GM19438 (cell line): ENCODE results near the gene HIPK2.
"Not testable (repeated sequence)": the region's sequence is repeated elsewhere in the genome, so short reads cannot be mapped to it uniquely, and the experiment has no call there.

Experiments
- ATAC-seq: cut with Tn5 transposase; IDR thresholded peaks from one replicate; pipeline ENCODE4 v1.9.1; 2021; ENCODE audit warnings: low read depth; ENCODE audit not compliant: unreplicated experiment

HIPK2 gene

GRCh38 chr7:139679731-139680594 is 97.8 kb downstream of the HIPK2 start:
- ATAC-seq: no peak

- ATAC-seq: no peak
Observed at GRCh38 chr7:139676390-139676789, 101.4 kb downstream of the HIPK2 start.

- ATAC-seq: no peak
Observed at GRCh38 chr7:139675127-139676125, 102.4 kb downstream of the HIPK2 start.

- ATAC-seq: no peak
Observed at GRCh38 chr7:139674752-139675126, 103.1 kb downstream of the HIPK2 start.

DNA sequence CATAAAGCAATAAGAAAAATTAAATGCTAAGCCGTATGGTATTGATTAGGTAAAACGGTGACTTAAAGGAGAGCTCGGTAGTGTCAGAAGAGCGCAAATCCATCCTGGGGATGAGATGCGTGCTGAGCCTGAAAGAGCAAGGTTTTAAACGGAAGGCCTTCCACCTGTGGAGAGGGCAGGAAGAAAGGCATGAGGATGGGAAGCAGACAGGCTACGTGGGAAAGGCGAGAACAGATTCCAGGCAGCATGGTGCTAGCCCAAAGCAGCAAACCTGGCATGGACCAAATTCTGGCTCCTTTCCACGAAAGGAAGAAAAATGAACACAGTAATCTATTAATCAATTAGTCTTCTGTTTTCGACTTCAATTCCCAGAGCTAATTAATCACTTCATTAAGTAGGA is 103.5 kb downstream of the HIPK2 start:
- ATAC-seq: no peak

- ATAC-seq: no peak
Observed at GRCh38 chr7:139673762-139674161, 104.0 kb downstream of the HIPK2 start.

- peak; percentile 87 for ATAC-seq
Observed at GRCh38 chr7:139673230-139673629, 104.6 kb downstream of the HIPK2 start.

DNA sequence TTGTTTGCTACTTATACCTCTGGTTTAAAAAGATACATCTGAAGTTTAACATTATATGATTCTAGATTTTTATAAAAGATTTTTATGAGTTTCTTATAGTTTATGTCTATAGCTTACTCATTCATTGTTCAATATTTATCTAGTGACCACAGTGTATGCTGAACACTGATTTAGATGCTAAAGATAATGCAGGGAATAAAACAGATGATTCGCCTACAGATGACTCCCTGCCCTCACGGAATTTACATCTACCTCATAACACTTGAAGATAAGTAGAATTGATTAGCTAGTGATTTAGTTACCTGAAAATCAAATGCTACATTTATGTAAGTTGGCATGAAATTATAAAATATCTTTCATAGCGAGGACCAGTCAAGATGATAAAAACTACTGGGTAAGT is 105.8 kb downstream of the HIPK2 start:
- ATAC-seq: no peak

DNA sequence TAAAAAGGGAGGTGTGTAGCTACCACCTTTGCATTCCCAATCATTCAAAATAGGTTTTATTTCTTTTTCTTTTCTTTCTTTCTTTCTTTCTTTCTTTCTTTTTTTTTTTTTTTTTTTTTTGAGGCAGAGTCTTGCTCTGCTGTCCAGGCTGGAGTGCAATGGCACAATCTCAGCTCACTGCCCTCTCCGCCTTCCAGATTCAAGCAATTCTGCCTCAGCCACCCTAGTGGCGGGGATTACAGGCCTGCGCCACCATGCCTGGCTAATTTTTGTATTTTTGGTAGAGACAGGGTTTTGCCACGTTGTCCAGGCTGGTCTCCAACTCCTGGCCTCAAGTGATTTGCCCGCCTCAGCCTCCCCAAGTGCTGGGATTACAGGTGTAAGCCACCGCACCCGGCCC is 107.1 kb downstream of the HIPK2 start:
- not testable (repeated sequence) for ATAC-seq

GRCh38 chr7:139669106-139670061 is 108.4 kb downstream of the HIPK2 start:
- ATAC-seq: no peak

GRCh38 chr7:139667377-139667776 is 110.4 kb downstream of the HIPK2 start:
- ATAC-seq: no peak

DNA sequence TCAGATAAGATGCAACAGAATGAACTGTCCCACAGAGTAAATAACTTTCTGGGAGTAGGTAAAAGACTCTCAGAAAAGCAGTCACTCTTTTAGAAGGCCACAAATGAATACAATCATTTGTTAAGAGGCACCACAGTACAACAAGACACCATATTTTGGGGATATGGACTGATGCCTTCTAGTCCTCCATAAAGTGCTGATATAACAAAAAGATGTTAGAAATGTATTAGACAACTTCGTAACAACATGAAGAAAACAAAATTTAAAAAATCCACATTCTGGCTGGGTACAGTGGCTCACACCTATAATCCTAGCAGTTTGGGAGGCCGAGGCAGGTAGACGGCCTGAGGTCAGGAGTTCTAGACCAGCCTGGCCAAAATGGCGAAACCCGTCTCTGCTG is 111.3 kb downstream of the HIPK2 start:
- no peak for ATAC-seq

- ATAC-seq: no peak
Observed at GRCh38 chr7:139664434-139664833, 113.4 kb downstream of the HIPK2 start.

DNA sequence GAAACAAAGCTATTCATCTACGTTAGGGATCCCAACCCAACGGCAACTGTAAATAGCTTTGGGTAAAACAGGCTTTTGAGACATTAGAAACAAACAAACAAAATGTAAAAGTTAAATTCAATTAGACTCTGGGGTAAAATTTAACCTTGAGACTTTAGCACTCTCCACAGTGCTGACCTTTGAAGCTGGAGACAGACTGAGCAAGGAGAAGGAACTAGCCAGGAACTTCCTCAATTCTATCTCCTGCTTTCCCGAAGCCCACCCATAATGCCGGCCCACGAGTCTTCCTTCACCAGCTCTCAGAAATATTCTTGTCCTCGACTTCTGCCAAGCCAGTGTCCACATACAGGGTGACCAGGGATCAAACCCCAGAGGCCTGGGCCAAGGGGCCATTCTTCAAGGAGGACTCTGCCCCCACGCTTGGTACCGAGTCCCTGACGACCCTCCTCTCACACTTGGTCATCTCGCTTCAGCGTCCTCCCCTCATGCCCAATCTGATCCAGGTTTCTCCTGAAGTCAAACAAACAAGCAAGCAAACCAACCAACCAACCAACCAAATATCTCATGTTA is 114.1 kb downstream of the HIPK2 start:
- ATAC-seq: no peak

- no peak for ATAC-seq
Observed at GRCh38 chr7:139661903-139662302, 115.9 kb downstream of the HIPK2 start.

- no peak for ATAC-seq
Observed at GRCh38 chr7:139661043-139661440, 116.8 kb downstream of the HIPK2 start.

DNA sequence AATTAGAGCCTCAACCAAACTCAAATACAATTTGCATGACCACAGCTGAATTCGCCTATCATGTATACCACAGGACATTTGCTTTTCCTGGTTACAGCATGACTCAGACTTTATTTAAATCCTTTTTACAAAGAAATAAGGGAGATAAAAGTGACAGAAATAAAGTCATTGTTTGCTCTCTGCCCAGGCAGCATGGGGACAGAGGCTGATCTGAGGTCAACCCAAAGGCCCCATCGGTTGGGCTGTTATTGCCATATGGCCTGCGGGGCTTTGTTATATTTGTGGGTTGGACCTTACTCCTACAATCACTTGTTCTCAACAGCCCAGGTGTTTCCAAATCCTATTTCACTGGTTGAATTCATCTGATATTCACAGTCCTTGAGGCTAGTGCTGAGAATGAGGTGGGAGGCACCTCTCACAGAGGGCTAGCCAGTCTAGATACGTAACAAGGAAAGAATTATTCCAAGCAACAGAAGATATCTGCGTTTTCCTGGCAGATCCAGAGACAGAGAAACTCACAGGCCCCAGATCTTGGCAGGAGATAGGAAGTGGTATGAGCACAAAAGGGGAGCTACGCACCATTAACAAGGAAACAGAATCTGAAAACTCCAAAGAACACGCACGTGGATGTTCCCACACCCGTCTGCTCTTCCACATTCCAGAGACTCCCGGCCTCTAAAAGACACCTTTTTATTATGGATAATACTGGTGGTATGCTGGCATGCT is 117.3 kb downstream of the HIPK2 start:
- ATAC-seq: no peak

DNA sequence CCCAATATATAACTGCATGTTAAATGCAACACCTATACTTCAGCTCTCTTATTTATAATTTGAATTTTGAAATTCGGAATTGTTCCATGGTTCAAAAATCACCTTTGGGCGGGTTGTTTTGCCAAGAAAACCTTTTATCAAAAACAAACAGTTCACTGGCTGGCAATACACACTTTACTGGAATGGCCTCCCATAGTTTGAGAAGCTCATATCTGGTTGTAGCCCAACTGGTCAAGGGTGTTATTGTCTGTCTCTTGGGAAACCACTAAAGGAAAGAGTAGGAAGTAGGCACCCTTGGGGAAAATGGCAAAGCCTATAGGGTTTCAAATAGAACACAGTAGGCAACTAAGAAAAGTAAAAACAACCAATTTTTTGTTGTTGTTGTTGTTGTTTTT is 117.9 kb downstream of the HIPK2 start:
- ATAC-seq: no peak

- ATAC-seq: no peak
Observed at GRCh38 chr7:139658908-139659675, 118.7 kb downstream of the HIPK2 start.
